Epithelial cell of esophagus (primary cell): ENCODE data around the gene PPM1M.
A peak's percentile ranks its signal among the peaks of the same experiment; 100 is the strongest.

Source experiments
- DNase-seq: peaks from one replicate; pipeline ENCODE4 v3.0.0; 2010; ENCODE audit warnings: low read depth
- H3K4me3 ChIP-seq: 2 replicates; pipeline ENCODE4 v1.5.1; 2011; ENCODE audit warnings: mild to moderate bottlenecking, low read length, control low read depth
- CTCF ChIP-seq: IDR thresholded peaks from 2 replicates; pipeline ENCODE4 v1.5.1; 2011; ENCODE audit warnings: low read depth, mild to moderate bottlenecking, low read length, control low read depth, inconsistent platforms; ENCODE audit not compliant: insufficient read depth; ENCODE audit errors: missing control alignments

PPM1M gene

GRCh38 chr3:52210037-52210436 is 35.5 kb upstream of the PPM1M start:
- no peak overlapping the region for H3K4me3 ChIP-seq
- no peak for TF ChIP-seq CTCF
- DNase-seq = no peak

GRCh38 chr3:52210550-52211046 is 35.0 kb upstream of the PPM1M start:
- no peak overlapping the region for H3K4me3 ChIP-seq
- TF ChIP-seq CTCF = no peak
- DNase-seq = peak; percentile 93

- TF ChIP-seq CTCF = no peak
- no peak for DNase-seq
- H3K4me3 ChIP-seq = no peak overlapping the region
Observed at GRCh38 chr3:52211268-52211891, 34.2 kb upstream of the PPM1M start.

GRCh38 chr3:52213005-52213404 is 32.6 kb upstream of the PPM1M start:
- H3K4me3 ChIP-seq = no peak overlapping the region
- DNase-seq = no peak
- TF ChIP-seq CTCF = no peak

- no peak for TF ChIP-seq CTCF
- no peak overlapping the region for H3K4me3 ChIP-seq
- DNase-seq = no peak
Observed at GRCh38 chr3:52213901-52214300, 31.7 kb upstream of the PPM1M start.

GRCh38 chr3:52215351-52215750 is 30.2 kb upstream of the PPM1M start:
- TF ChIP-seq CTCF = no peak
- H3K4me3 ChIP-seq = no peak overlapping the region

More at GRCh38 chr3:52215351-52215750, 30.2 kb upstream of the PPM1M start:
- DNase-seq = no peak
